Daoy (cell line): ENCODE results near the gene SALL4. TPM values are rescaled to one million over a fixed set of nuclear protein-coding genes. Genes with fewer than 3 reads are reported as not detected.
"Not testable (repeated sequence)": the region's sequence is repeated elsewhere in the genome, so short reads cannot be mapped to it uniquely, and the experiment has no call there.

Source experiments
- DNase-seq: peaks from one replicate; pipeline ENCODE4 v3.0.0-alpha.2; 2015; ENCODE audit warnings: low read depth
- total RNA-seq: library from RNA; depleted of rRNA; stranded (reverse); fragments of >200 nt; shearing (Covaris generic); gene quantifications from 2 replicates; pipeline ENCODE4 v1.2.3, GENCODE V29; 2014; rRNA removed

SALL4 gene
- total RNA-seq, 1 experiment from 2014 or later = 0.86 TPM

GRCh38 chr20:51738261-51738660 lies 64.1 kb downstream of the SALL4 start:
- DNase-seq = not testable (repeated sequence)

- no peak for DNase-seq
Observed at GRCh38 chr20:51736947-51737346, 65.4 kb downstream of the SALL4 start.

DNA sequence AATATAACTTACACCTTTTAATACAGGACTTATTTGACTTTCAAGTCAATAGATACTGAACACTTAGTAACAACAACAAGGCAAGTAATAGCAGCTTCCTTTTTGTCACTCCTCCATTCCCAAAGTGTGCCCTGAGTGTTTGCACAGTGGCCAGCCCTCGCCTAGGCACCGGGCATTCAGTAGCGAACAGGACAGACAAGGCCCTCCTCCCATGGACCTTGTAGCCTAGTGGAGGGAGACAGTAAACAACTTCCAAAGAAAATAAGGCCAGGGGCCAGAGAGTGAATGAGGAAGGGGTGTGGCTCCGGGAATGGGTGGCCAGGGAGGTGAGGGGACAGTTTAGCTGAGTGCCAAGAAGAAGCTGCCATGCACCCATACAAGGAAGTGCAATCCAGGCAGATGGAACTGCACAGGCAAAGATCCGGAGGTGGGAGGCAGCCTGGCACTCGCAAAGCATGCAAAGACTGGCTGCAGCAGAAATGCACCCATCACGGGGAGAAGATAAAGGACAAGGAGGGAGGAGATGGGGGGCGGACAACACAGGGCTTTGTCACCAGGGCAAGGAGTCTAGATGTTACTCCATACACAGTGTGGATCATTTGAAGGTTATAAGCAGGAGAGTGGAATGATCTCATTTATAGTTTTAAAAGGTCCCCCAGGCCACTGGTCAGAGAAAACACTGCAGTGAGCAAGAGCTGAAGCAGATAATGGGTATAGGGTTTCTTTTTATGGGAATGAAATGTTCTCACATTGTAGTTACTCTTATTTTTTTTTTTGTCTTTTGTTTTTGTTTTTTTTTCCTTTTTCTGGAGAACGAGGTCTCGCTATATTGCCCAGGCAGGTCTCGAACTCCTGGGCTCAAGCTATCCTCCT lies 66.4 kb downstream of the SALL4 start:
- no peak for DNase-seq

- DNase-seq = no peak
Observed at GRCh38 chr20:51734876-51735720, 67.2 kb downstream of the SALL4 start.

GRCh38 chr20:51733070-51733469 lies 69.3 kb downstream of the SALL4 start:
- DNase-seq = no peak

Other genes with a start within 250 kb of the SALL4 start
- 5.6 and 7.9 TPM in 2 replicates for gene ATP9A, start 34.1 kb downstream of the SALL4 start, total RNA-seq